Activated CD4-positive, alpha-beta T cell treated with anti-CD3 and anti-CD28 coated beads, Interleukin-2, amount 50 U/mL, for 24 hours (primary cell): Measurements from ENCODE around the gene ZNF605.
"Not testable (repeated sequence)": the region's sequence is repeated elsewhere in the genome, so short reads cannot be mapped to it uniquely, and the experiment has no call there.

Experiments used
- DNase-seq, 2 donors: peaks; one replicate each; pipeline ENCODE4 v3.0.0-alpha.2; 2020; ENCODE audit warnings: low read depth in 1 of 2, low spot score in 1 of 2

ZNF605 gene

DNA sequence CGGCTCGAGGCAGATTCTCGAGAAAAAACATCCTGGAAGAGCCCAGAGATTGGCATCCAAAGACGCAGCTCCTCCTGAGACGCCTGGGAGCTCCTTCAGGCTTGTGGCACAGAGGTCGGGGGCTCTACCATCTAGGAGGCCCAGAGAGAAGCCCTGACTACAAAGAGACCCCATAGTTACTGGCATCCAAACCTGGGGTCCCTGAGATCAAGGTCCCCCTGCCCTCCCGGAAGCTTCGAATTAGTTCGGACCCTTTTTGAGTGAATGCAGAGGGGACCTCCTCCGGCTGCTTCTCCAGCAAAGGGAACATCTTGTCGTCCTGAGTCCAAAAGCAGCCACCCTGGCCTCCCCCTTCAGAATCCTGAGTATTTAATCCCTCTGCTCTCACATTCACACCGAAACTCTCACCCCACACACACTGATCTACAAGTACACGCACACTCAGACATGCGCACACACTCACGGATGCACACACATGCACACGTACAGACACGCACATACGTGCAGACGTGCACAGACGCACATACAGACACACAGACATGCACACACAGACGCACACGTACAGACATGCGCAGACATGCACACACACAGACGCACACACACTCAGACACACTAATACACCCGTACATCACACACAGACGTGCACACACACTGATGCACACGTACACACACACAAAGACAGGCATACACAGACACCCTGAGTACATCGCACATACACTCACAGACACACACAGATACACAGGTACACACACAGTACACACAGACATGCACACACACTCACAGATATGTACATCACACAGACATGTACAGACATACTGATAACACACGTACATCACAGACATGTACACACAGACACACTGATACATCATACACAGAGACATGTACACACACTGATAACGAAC, 5.9 kb downstream of the ZNF605 start:
- DNase-seq: no peak

GRCh38 chr12:132948146-132949066, 7.7 kb downstream of the ZNF605 start:
- DNase-seq: no peak

- no peak for DNase-seq
Measured at GRCh38 chr12:132946246-132946820, 9.8 kb downstream of the ZNF605 start.

- no peak for DNase-seq
Measured at GRCh38 chr12:132945806-132946205, 10.3 kb downstream of the ZNF605 start.

- DNase-seq: no peak
Measured at GRCh38 chr12:132942611-132943010, 13.5 kb downstream of the ZNF605 start.

DNA sequence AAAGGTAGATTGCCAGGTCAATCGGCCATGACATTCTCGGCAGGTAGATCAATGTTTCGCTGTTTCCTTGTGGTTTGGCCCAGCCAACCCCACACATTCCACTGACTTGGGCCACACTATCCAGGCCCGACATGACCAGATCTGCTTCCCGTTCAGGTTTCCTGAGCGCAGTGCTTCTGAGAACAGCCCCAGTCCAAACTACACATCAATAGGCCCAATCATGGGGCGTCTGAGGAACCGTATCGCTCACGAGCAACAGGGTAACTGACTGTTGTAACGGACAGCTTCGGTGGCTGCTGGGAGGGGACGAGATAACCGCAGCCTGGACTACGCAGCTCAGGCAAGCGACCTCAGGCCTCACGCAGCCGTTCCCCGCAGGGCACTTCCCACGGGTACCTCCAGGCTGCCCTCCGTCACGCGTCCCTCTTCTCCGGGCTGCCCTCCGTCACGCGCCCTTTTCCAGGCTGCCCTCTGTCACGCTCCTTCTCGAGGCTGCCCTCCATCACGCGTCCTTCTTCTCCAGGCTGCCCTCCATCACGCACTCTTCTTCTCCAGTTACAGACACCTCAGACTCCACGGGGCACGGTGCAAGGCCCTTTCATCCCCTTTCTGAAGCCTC, 14.7 kb downstream of the ZNF605 start:
- no peak for DNase-seq

DNA sequence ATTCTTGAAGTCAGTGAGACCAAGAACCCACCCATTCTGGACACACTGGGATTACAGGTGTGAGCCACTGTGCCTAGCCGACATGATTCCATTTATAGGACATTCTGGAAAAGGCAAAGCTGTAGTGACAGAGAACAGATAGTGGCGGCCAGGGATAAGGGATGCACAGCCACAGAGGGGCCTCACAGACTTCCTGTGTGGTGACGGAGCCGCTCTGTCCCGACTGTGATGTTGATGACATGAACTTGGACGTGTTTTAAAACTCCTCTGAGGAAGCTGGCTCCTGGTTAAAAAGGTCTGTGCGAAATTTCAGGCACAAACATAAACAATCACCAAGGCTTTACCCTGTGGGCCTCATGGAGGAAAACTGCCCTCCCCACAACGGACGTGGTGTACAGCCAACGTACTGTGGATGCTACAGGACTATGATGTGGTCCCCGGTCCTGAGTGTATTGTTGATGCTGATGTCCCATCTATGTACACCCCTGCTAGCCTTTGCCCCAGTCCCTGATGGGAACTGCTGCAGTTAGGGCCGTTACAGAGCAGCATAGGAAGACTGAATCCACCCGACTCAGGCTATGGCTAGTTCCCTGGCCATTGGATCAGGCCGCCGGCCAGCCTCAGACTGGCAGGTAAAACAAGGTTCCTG, 15.9 kb downstream of the ZNF605 start:
- no peak for DNase-seq

GRCh38 chr12:132938807-132939206, 17.3 kb downstream of the ZNF605 start:
- DNase-seq: not testable (repeated sequence)

DNA sequence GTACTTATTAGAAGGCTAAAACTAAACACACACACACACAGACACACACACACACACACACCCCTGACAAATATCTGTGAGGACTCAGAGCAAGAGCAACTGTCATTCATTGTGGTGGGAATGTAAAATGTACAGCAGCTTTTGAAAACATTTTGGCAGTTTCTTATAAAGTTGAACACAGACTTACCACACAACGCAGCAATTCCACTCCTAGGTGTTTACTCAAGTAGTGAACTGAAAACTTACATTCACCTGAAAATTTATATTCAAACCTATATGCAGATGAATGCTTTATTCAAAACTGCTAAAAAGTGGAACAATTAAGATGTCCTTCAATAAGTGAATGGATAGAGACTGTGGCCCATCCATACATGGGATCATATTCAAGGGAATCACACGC, 18.6 kb downstream of the ZNF605 start:
- DNase-seq: no peak

GRCh38 chr12:132936921-132937320, 19.2 kb downstream of the ZNF605 start:
- not testable (repeated sequence) for DNase-seq

DNA sequence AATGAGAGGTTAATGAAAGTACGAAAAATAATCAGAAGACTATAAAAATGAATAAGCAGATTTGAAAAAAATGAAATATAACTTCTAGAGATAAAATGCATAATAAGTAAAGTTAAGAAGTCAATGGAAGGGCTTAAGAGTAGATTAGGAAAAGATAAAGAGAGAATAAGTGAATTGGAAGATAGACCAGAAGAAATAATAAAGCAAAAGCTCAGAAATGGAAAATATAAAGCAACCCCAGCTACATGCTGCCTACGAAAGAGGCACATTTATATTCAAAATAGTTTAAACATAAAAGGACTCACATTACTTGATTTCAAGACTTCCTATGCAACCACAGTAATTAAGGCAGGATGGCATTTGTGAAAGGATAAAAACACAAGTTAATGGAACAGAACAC, 19.9 kb downstream of the ZNF605 start:
- no peak for DNase-seq

DNA sequence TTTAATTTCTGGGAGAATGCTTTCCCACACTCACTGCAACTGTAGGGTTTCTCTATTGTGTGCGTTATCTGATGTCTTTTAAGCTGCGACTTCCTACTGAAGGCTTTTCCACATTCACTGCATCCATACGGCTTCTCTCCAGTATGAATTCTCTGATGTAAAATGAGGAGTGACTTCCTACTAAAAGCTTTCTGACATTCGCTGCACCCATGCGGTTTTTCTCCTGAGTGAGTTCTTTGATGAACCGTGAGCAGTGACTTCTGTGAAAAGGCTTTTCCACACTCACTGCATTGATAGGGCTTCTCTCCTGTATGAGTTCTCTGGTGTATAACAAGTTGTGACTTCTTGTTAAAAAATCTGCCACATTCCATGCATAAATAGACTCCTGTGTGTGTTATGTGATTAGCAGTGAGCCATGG, 29.7 kb downstream of the ZNF605 start:
- DNase-seq: no peak

DNA sequence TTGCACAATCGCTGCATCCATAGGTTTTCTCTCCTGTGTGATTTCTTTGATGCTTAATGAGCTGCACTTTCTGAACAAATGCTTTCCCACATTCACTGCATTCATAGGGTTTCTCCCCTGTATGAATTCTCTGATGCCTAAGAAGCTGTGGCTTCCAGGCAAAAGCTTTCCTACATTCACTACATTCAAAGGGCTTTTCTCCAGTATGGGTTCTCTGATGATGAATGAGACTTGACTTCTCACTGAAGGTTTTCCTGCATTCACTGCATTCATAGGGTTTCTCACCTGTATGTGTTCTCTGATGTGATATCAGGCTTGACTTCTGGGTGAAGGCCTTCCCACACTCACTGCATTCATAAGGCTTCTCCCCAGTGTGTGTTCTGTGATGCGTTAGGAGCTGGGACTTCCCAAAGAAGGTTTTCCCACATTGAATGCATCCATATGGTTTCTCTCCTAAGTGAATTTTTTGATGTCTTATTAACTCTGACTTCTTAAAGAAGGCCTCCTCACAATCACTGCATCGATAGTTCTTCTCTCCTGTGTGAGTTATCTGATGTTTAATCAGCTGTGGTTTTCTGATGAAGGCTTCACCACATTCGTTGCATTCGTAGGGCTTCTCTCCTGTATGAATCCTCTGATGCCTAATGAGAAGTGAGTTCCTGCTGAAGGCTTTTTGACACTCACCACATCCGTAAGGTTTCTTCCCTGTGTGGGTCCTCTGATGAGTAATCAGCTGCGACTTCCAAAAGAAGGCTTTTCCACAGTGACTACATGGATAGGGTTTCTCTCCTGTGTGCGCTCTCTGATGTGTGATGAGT, 30.3 kb downstream of the ZNF605 start:
- DNase-seq: no peak

DNA sequence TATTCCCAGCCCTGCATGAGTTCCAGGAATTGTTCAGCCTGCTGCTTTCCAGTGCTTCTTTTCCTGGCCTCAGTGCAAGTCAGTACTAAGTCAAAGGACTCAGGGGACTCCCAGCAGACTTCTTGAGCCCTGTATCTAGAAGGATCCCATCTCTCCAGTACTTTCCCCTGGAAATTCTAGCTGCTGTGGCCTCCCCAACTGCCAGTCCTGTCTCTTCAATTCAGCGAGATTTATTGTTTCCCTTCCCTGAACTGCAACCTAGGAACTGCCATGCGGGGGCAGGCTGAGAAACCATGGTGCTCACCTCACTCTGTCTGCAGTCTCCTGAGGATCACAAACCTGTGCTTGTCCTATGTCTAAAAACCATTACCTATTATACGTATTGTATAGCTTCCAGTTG, 31.8 kb downstream of the ZNF605 start:
- no peak for DNase-seq

- DNase-seq: no peak
Measured at GRCh38 chr12:132923356-132923909, 32.7 kb downstream of the ZNF605 start.

- DNase-seq: no peak
Measured at GRCh38 chr12:132922676-132923075, 33.4 kb downstream of the ZNF605 start.

DNA sequence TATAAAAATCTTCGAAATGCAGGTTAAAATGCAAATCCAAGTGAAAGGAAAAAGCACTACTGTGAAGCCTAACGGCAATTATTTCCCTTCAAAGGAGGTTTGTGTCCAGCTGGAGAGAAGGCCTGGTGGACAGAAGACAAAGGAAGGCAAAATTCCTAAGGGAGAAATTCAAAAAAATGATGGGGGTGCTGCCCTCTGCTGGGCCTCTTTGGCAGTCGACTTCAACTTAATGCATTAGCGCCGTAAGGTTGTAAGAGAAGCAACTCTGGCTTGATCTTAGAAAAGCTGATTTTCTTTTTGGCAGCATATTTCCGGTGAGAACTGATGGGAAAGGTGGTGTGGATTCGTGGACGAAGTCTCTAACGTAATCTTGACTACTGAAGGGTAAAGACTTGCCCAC, 34.4 kb downstream of the ZNF605 start:
- no peak for DNase-seq

GRCh38 chr12:132918680-132919079, 37.4 kb downstream of the ZNF605 start:
- DNase-seq: no peak

DNA sequence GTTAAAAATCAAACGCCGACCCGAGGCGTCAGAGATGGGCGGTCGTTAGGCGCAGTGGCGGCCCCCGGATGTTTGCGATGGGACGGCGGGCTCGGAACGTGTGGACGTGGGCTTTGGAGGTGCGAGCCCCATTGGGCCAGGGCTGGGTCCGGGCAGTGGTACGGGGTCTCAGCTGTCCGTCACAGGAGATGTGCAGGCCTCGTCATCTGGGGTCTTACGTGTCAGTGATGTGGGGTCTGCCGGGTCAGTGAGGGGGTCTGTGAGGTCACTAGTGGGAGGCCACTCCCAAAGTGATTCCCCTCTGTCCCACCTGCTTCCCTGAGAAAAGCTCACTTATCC, 47.1 kb downstream of the ZNF605 start:
- DNase-seq: no peak
